ENCODE data around the gene MYO3B.

The MYO3B gene

GRCh38 chr2:170567429-170567828, 389.5 kb downstream of the MYO3B start:
- TF ChIP-seq USF1 (IDR thresholded peaks at IDR 0.05) (no peak), TCF12 (IDR thresholded peaks at IDR 0.05; ENCODE audit: low read depth) (no peak), MAX (IDR thresholded peaks at IDR 0.05) (no peak), TAF1 (IDR thresholded peaks at IDR 0.05; ENCODE audit: low read depth) (no peak), EGR1 (IDR thresholded peaks at IDR 0.05) (no peak), TEAD4 (IDR thresholded peaks at IDR 0.05) (no peak), RAD21 (IDR thresholded peaks at IDR 0.05; ENCODE audit: low read depth) (no peak), ZBTB7A (IDR thresholded peaks at IDR 0.05; ENCODE audit: low read depth) (no peak), FOXM1 (IDR thresholded peaks at IDR 0.05; ENCODE audit: borderline replicate concordance, low read depth) (no peak), REST (IDR thresholded peaks at IDR 0.05; ENCODE audit: low read depth) (no peak), CREB1 (IDR thresholded peaks at IDR 0.05; ENCODE audit: low read depth) (no peak), EP300 (IDR thresholded peaks at IDR 0.05; ENCODE audit: borderline replicate concordance) (no peak)

- no peak for TF ChIP-seq ZBTB7A (IDR thresholded peaks at IDR 0.05; ENCODE audit: low read depth)
- no peak for TF ChIP-seq CREB1 (IDR thresholded peaks at IDR 0.05; ENCODE audit: low read depth)
- TF ChIP-seq REST (IDR thresholded peaks at IDR 0.05; ENCODE audit: low read depth) = no peak
- no peak for TF ChIP-seq YY1 (IDR thresholded peaks at IDR 0.05; ENCODE audit: low read depth)
- no peak for TF ChIP-seq CEBPB (IDR thresholded peaks at IDR 0.05)
- no peak for TF ChIP-seq TEAD4 (IDR thresholded peaks at IDR 0.05)
- no peak for TF ChIP-seq USF1 (IDR thresholded peaks at IDR 0.05)
- no peak for TF ChIP-seq RAD21 (IDR thresholded peaks at IDR 0.05; ENCODE audit: low read depth)
- TF ChIP-seq TAF1 (IDR thresholded peaks at IDR 0.05; ENCODE audit: low read depth) = no peak
- no peak for TF ChIP-seq NFIC (IDR thresholded peaks at IDR 0.05)
- TF ChIP-seq EGR1 (IDR thresholded peaks at IDR 0.05) = no peak
- no peak for TF ChIP-seq MAX (IDR thresholded peaks at IDR 0.05)
- no peak for TF ChIP-seq EP300 (IDR thresholded peaks at IDR 0.05; ENCODE audit: borderline replicate concordance)
- TF ChIP-seq FOXM1 (IDR thresholded peaks at IDR 0.05; ENCODE audit: borderline replicate concordance, low read depth) = no peak
- TF ChIP-seq TCF12 (IDR thresholded peaks at IDR 0.05; ENCODE audit: low read depth) = no peak
Observed at GRCh38 chr2:170568511-170568910, 390.6 kb downstream of the MYO3B start.

GRCh38 chr2:170571612-170572011, 393.7 kb downstream of the MYO3B start:
- TF ChIP-seq TAF1 (IDR thresholded peaks at IDR 0.05; ENCODE audit: low read depth) (no peak), CREB1 (IDR thresholded peaks at IDR 0.05; ENCODE audit: low read depth) (no peak), NFIC (IDR thresholded peaks at IDR 0.05) (no peak), USF1 (IDR thresholded peaks at IDR 0.05) (no peak), TCF12 (IDR thresholded peaks at IDR 0.05; ENCODE audit: low read depth) (no peak), EP300 (IDR thresholded peaks at IDR 0.05; ENCODE audit: borderline replicate concordance) (no peak), ZBTB7A (IDR thresholded peaks at IDR 0.05; ENCODE audit: low read depth) (no peak), FOXM1 (IDR thresholded peaks at IDR 0.05; ENCODE audit: borderline replicate concordance, low read depth) (no peak), CEBPB (IDR thresholded peaks at IDR 0.05) (no peak), MAX (IDR thresholded peaks at IDR 0.05) (no peak), EGR1 (IDR thresholded peaks at IDR 0.05) (no peak), YY1 (IDR thresholded peaks at IDR 0.05; ENCODE audit: low read depth) (no peak), REST (IDR thresholded peaks at IDR 0.05; ENCODE audit: low read depth) (no peak)

- TF ChIP-seq TAF1 (IDR thresholded peaks at IDR 0.05; ENCODE audit: low read depth) (no peak), MAX (IDR thresholded peaks at IDR 0.05) (no peak), NFIC (IDR thresholded peaks at IDR 0.05) (no peak), USF1 (IDR thresholded peaks at IDR 0.05) (no peak), CREB1 (IDR thresholded peaks at IDR 0.05; ENCODE audit: low read depth) (no peak), EGR1 (IDR thresholded peaks at IDR 0.05) (no peak), EP300 (IDR thresholded peaks at IDR 0.05; ENCODE audit: borderline replicate concordance) (no peak), REST (IDR thresholded peaks at IDR 0.05; ENCODE audit: low read depth) (no peak), ZBTB7A (IDR thresholded peaks at IDR 0.05; ENCODE audit: low read depth) (no peak), FOXM1 (IDR thresholded peaks at IDR 0.05; ENCODE audit: borderline replicate concordance, low read depth) (no peak), TEAD4 (IDR thresholded peaks at IDR 0.05) (no peak), TCF12 (IDR thresholded peaks at IDR 0.05; ENCODE audit: low read depth) (no peak), CEBPB (IDR thresholded peaks at IDR 0.05) (no peak), RAD21 (IDR thresholded peaks at IDR 0.05; ENCODE audit: low read depth) (no peak), YY1 (IDR thresholded peaks at IDR 0.05; ENCODE audit: low read depth) (no peak)
Observed at GRCh38 chr2:170573671-170574070, 395.7 kb downstream of the MYO3B start.
